ENCODE results near the gene RAB10. TPM values are rescaled to one million over a fixed set of nuclear protein-coding genes. Genes with fewer than 3 reads are reported as not detected.

Gene RAB10
- total and polyA plus RNA-seq, 2 of the 13 experiments (the other 11 are each of a cell fraction or from before 2014, with no cell fraction given), result 48.2 to 120 TPM

- TF ChIP-seq, protein P1, sequence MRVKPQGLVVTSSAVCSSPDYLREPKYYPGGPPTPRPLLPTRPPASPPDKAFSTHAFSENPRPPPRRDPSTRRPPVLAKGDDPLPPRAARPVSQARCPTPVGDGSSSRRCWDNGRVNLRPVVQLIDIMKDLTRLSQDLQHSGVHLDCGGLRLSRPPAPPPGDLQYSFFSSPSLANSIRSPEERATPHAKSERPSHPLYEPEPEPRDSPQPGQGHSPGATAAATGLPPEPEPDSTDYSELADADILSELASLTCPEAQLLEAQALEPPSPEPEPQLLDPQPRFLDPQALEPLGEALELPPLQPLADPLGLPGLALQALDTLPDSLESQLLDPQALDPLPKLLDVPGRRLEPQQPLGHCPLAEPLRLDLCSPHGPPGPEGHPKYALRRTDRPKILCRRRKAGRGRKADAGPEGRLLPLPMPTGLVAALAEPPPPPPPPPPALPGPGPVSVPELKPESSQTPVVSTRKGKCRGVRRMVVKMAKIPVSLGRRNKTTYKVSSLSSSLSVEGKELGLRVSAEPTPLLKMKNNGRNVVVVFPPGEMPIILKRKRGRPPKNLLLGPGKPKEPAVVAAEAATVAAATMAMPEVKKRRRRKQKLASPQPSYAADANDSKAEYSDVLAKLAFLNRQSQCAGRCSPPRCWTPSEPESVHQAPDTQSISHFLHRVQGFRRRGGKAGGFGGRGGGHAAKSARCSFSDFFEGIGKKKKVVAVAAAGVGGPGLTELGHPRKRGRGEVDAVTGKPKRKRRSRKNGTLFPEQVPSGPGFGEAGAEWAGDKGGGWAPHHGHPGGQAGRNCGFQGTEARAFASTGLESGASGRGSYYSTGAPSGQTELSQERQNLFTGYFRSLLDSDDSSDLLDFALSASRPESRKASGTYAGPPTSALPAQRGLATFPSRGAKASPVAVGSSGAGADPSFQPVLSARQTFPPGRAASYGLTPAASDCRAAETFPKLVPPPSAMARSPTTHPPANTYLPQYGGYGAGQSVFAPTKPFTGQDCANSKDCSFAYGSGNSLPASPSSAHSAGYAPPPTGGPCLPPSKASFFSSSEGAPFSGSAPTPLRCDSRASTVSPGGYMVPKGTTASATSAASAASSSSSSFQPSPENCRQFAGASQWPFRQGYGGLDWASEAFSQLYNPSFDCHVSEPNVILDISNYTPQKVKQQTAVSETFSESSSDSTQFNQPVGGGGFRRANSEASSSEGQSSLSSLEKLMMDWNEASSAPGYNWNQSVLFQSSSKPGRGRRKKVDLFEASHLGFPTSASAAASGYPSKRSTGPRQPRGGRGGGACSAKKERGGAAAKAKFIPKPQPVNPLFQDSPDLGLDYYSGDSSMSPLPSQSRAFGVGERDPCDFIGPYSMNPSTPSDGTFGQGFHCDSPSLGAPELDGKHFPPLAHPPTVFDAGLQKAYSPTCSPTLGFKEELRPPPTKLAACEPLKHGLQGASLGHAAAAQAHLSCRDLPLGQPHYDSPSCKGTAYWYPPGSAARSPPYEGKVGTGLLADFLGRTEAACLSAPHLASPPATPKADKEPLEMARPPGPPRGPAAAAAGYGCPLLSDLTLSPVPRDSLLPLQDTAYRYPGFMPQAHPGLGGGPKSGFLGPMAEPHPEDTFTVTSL (CRISPR knock-in tag; IDR thresholded peaks at IDR 0.05; ENCODE audit: borderline replicate concordance), result no peak
- no peak for TF ChIP-seq TCF12 (IDR thresholded peaks at IDR 0.05)
- TF ChIP-seq TCF12 (CRISPR knock-in tag; IDR thresholded peaks at IDR 0.05), result peak; percentile 36; the same call in 1 of the 2 replicates
- no peak for TF ChIP-seq ZNF235 (CRISPR knock-in tag; IDR thresholded peaks at IDR 0.05; ENCODE audit: borderline replicate concordance)
- TF ChIP-seq ZNF460 (CRISPR knock-in tag; IDR thresholded peaks at IDR 0.05; ENCODE audit: borderline replicate concordance), result no peak
- TF ChIP-seq ZNF629 (CRISPR knock-in tag; conservative IDR thresholded peaks at IDR 0.05), result peak; percentile 42; the same call in 1 of the 2 replicates
- no peak for TF ChIP-seq ZNF605 (CRISPR knock-in tag; IDR thresholded peaks at IDR 0.05)
- no peak for TF ChIP-seq RBM39 (IDR thresholded peaks at IDR 0.05; ENCODE audit: low read depth, low read length, poor library complexity, severe bottlenecking)
- TF ChIP-seq HOXA3 (CRISPR knock-in tag; IDR thresholded peaks at IDR 0.05), result no peak
- TF ChIP-seq, protein P2, sequence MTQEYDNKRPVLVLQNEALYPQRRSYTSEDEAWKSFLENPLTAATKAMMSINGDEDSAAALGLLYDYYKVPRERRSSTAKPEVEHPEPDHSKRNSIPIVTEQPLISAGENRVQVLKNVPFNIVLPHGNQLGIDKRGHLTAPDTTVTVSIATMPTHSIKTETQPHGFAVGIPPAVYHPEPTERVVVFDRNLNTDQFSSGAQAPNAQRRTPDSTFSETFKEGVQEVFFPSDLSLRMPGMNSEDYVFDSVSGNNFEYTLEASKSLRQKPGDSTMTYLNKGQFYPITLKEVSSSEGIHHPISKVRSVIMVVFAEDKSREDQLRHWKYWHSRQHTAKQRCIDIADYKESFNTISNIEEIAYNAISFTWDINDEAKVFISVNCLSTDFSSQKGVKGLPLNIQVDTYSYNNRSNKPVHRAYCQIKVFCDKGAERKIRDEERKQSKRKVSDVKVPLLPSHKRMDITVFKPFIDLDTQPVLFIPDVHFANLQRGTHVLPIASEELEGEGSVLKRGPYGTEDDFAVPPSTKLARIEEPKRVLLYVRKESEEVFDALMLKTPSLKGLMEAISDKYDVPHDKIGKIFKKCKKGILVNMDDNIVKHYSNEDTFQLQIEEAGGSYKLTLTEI (CRISPR knock-in tag; conservative IDR thresholded peaks at IDR 0.05), result no peak
- TF ChIP-seq FOSL1 (CRISPR knock-in tag; IDR thresholded peaks at IDR 0.05; ENCODE audit: borderline replicate concordance), result no peak
- TF ChIP-seq KDM1A (CRISPR knock-in tag; IDR thresholded peaks at IDR 0.05), result no peak
- TF ChIP-seq TBX2 (CRISPR knock-in tag; IDR thresholded peaks at IDR 0.05; ENCODE audit: borderline replicate concordance), result peak; percentile 19; the same call in 1 of the 2 replicates
- TF ChIP-seq ZSCAN31 (CRISPR knock-in tag; IDR thresholded peaks at IDR 0.05; ENCODE audit: low read depth), result no peak
- TF ChIP-seq ARNT2 (CRISPR knock-in tag; IDR thresholded peaks at IDR 0.05; ENCODE audit: low read depth), result 0 out of 2 replicates have a peak, but pooled peaks have one; percentile 46
- 0 out of 2 replicates have a peak, but pooled peaks have one; percentile 22 for TF ChIP-seq MXD4 (CRISPR knock-in tag; IDR thresholded peaks at IDR 0.05)
- TF ChIP-seq ETV5 (CRISPR knock-in tag; IDR thresholded peaks at IDR 0.05; ENCODE audit: borderline replicate concordance), result no peak
- TF ChIP-seq, protein P3, sequence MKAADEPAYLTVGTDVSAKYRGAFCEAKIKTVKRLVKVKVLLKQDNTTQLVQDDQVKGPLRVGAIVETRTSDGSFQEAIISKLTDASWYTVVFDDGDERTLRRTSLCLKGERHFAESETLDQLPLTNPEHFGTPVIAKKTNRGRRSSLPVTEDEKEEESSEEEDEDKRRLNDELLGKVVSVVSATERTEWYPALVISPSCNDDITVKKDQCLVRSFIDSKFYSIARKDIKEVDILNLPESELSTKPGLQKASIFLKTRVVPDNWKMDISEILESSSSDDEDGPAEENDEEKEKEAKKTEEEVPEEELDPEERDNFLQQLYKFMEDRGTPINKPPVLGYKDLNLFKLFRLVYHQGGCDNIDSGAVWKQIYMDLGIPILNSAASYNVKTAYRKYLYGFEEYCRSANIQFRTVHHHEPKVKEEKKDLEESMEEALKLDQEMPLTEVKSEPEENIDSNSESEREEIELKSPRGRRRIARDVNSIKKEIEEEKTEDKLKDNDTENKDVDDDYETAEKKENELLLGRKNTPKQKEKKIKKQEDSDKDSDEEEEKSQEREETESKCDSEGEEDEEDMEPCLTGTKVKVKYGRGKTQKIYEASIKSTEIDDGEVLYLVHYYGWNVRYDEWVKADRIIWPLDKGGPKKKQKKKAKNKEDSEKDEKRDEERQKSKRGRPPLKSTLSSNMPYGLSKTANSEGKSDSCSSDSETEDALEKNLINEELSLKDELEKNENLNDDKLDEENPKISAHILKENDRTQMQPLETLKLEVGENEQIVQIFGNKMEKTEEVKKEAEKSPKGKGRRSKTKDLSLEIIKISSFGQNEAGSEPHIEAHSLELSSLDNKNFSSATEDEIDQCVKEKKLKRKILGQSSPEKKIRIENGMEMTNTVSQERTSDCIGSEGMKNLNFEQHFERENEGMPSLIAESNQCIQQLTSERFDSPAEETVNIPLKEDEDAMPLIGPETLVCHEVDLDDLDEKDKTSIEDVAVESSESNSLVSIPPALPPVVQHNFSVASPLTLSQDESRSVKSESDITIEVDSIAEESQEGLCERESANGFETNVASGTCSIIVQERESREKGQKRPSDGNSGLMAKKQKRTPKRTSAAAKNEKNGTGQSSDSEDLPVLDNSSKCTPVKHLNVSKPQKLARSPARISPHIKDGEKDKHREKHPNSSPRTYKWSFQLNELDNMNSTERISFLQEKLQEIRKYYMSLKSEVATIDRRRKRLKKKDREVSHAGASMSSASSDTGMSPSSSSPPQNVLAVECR (CRISPR knock-in tag; IDR thresholded peaks at IDR 0.05; ENCODE audit: borderline replicate concordance), result peak; percentile 30; the same call in 1 of the 2 replicates
Observed at GRCh38 chr2:26178746-26179436, 145.0 kb downstream of the RAB10 start (continued).

All from HepG2 (cell line).